ENCODE measurements around the gene WDR64.
"Not testable (repeated sequence)": the region's sequence is repeated elsewhere in the genome, so short reads cannot be mapped to it uniquely, and the experiment has no call there.

Gene WDR64

GRCh38 chr1:241703739-241704138 lies 51.7 kb downstream of the WDR64 start:
- DNase-seq: not testable (repeated sequence)

- DNase-seq: no peak
Observed at GRCh38 chr1:241706257-241706656, 54.2 kb downstream of the WDR64 start.

GRCh38 chr1:241706967-241707366 lies 54.9 kb downstream of the WDR64 start:
- no peak for DNase-seq

GRCh38 chr1:241707442-241707841 lies 55.4 kb downstream of the WDR64 start:
- DNase-seq: no peak

- DNase-seq: no peak
Observed at GRCh38 chr1:241711326-241711725, 59.2 kb downstream of the WDR64 start.

- DNase-seq: no peak
Observed at GRCh38 chr1:241713316-241713715, 61.2 kb downstream of the WDR64 start.

- DNase-seq: no peak
Observed at GRCh38 chr1:241714321-241715218, 62.5 kb downstream of the WDR64 start.

GRCh38 chr1:241715435-241715834 lies 63.4 kb downstream of the WDR64 start:
- no peak for DNase-seq

GRCh38 chr1:241715956-241716355 lies 63.9 kb downstream of the WDR64 start:
- DNase-seq: no peak

GRCh38 chr1:241716915-241717656 lies 65.0 kb downstream of the WDR64 start:
- no peak for DNase-seq

GRCh38 chr1:241717975-241718374 lies 65.9 kb downstream of the WDR64 start:
- DNase-seq: no peak

GRCh38 chr1:241721011-241721410 lies 68.9 kb downstream of the WDR64 start:
- no peak for DNase-seq

GRCh38 chr1:241722947-241723346 lies 70.9 kb downstream of the WDR64 start:
- no peak for DNase-seq

GRCh38 chr1:241724741-241725356 lies 72.8 kb downstream of the WDR64 start:
- no peak for DNase-seq

- DNase-seq: no peak
Observed at GRCh38 chr1:241730031-241730430, 78.0 kb downstream of the WDR64 start.

GRCh38 chr1:241733899-241734298 lies 81.8 kb downstream of the WDR64 start:
- DNase-seq: no peak

- DNase-seq: no peak
Observed at GRCh38 chr1:241734533-241734932, 82.5 kb downstream of the WDR64 start.

GRCh38 chr1:241735493-241735926 lies 83.4 kb downstream of the WDR64 start:
- not testable (repeated sequence) for DNase-seq

GRCh38 chr1:241736387-241736786 lies 84.3 kb downstream of the WDR64 start:
- no peak for DNase-seq

GRCh38 chr1:241738284-241739078 lies 86.4 kb downstream of the WDR64 start:
- no peak for DNase-seq

- no peak for DNase-seq
Observed at GRCh38 chr1:241742084-241742483, 90.0 kb downstream of the WDR64 start.

- no peak for DNase-seq
Observed at GRCh38 chr1:241744591-241744990, 92.5 kb downstream of the WDR64 start.

GRCh38 chr1:241747992-241748391 lies 95.9 kb downstream of the WDR64 start:
- no peak for DNase-seq

All from RPMI8226 (cell line).